Left renal pelvis (tissue), 4 donors: ENCODE data around the gene SDK1. TPM values are rescaled to one million over a fixed set of nuclear protein-coding genes. Genes with fewer than 3 reads are reported as not detected.

ENCODE experiments used
- DNase-seq, 4 donors: peaks; one replicate each; pipeline ENCODE4 v3.0.0-alpha.2; 2013; ENCODE audit warnings: low read depth in 4 of 4, low spot score in 3 of 4
- polyA plus RNA-seq, 4 donors: library from polyadenylated mRNA; unstranded; fragments of 120-200 nt; gene quantifications; one replicate each; pipeline ENCODE4 v1.2.1, GENCODE V29; 2013; ENCODE audit not compliant: insufficient read length in 4 of 4

SDK1 gene
- polyA plus RNA-seq, 4 donors, result 4.0 to 8.4 (median 6.3) TPM

DNA sequence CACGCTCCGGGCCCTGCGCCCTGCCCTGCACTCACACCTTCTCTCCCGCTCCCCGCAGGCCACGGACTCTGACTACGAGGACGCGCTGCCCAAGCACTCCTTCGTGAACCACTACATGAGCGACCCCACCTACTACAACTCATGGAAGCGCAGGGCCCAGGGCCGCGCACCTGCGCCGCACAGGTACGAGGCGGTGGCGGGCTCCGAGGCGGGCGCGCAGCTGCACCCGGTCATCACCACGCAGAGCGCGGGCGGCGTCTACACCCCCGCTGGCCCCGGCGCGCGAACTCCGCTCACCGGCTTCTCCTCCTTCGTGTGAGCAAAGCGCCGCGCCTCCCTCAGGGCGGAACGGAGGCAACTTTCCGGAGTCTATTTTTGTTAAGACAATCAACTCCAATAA, 964.0 kb downstream of the SDK1 start:
- DNase-seq, result no peak

DNA sequence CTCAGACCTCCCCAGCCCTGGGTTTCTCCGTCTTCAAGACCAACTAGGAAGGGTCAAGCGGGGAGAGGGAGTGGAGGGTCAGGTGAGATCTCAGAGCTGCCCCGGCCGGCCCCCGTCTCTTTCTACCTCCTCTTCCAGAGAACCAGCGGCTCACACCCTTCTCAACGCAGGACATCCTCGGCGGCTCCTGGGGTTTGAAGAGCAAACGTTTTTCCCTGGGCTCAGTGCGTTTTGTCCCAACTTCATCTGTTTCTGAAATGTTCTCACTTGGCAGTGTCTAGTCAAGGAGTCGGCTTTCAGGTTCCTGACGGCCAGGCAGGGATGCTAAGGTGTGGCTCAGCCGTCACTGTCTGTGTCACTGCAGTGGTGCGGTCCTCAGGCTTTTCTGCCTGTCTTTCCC, 964.6 kb downstream of the SDK1 start:
- no peak for DNase-seq

DNA sequence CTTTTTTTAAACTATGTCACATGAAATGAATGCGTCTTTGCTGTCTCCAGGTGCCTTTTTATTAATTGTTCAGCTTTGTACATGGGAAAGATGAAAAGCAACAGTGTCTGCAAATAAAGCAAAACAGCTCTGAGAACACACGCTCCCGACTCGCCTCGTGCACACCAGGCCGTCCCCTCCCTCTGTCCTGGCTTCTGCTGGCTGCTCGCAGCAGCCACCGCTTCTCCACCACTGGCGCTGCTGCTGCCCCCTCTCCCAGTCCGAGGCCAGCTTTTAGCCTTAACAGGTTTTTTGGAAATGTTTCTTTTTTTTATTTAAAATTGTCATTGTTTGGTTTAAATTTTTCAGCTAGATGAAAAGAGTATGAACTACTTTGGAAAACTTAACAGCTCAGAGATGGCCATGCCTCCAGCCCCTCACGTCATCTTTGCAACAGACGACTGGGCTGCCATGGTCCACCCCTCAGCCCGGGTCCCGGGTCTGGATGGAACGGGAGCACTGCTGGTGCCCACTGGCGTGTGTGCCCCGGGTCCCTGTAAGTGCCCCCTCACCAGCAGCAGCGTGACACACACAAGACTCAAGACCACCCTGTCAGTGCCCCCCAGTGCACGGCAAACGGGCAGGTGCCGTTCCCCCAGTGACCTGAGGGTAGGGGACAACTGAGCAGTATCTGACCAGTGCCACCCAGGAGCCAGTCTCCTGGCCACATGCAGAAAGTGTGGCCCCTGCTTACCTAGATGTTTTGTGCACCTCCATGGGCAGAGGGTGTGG, 965.4 kb downstream of the SDK1 start:
- no peak for DNase-seq

- no peak for DNase-seq
Observed at GRCh38 chr7:4267341-4268039, 966.4 kb downstream of the SDK1 start.

- DNase-seq, result no peak
Observed at GRCh38 chr7:4268040-4268965, 967.3 kb downstream of the SDK1 start.

DNA sequence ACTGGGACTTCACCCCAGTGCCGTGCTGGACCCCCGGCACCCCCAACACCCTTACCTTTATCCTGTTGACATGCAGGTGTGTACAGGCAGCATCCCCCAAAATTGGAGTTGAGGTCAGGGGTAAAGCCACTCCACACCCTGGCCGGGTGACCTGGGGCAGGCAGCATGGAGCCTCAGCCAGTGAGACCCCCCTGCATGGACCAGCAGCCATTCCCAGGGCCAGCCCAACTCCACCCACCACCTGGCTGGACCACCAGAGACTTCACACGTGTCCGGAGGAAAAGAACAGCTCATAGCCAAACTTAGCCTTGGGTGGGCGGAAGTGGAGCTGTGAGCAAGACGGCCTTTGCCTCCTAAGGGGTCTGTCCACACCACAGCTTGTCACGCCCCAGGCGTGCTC, 968.0 kb downstream of the SDK1 start:
- no peak for DNase-seq

DNA sequence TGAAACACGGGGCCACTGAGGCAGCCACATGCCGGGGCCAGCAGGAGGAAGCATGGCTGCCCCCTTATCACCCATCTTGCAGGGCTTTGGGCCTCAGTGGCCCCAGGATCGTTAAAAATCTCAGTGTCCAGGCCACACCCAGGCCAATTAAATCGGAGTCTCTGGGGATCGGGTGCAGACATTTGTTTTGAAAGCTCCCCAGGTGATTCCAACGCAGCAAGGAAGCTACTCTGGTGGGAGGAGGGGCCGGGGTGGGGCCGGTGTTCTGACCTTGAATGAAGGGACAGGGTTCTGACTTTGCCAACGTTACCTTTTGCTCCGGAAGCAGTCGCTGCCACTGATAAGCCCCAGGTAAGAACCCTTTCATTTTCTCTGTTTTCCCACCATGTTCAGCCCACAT, 968.7 kb downstream of the SDK1 start:
- DNase-seq, result no peak

DNA sequence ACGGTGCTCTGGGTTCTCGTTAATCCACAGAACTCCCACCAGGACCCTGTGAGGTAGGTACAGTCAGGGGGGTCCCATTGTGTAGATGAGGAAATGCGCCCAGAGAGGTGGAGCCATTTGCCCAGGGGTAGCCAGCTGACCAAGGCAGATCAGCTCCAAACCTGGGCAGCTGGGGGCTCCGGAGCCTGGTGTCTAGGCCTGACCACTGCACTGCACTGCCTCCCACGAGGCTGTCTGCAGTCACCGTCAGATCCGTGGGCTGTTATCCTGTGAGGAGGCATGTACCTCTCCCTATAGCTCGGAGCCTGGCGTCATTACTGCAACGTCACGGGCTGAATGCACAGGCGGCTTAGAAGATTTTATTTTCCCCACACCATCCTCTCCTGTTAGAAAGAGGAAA, 969.2 kb downstream of the SDK1 start:
- DNase-seq, result no peak

GRCh38 chr7:4270941-4271715, 970.1 kb downstream of the SDK1 start:
- DNase-seq, result no peak

DNA sequence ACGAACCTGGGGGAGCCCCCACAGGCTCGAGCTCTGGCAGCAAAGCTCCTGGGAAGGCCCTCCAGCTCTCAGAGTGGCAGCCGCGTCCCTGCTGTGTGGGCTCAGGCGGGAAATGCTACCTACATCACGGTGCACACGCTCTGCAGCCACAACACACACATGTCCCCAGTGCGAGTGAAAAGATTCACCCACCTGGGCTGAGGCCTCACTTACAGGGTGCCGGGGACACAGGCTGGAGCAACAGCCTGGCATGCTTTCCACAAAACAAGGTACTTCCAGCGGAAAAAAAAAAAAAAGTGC, 970.6 kb downstream of the SDK1 start:
- no peak for DNase-seq

GRCh38 chr7:4272141-4272540, 971.1 kb downstream of the SDK1 start:
- no peak for DNase-seq

DNA sequence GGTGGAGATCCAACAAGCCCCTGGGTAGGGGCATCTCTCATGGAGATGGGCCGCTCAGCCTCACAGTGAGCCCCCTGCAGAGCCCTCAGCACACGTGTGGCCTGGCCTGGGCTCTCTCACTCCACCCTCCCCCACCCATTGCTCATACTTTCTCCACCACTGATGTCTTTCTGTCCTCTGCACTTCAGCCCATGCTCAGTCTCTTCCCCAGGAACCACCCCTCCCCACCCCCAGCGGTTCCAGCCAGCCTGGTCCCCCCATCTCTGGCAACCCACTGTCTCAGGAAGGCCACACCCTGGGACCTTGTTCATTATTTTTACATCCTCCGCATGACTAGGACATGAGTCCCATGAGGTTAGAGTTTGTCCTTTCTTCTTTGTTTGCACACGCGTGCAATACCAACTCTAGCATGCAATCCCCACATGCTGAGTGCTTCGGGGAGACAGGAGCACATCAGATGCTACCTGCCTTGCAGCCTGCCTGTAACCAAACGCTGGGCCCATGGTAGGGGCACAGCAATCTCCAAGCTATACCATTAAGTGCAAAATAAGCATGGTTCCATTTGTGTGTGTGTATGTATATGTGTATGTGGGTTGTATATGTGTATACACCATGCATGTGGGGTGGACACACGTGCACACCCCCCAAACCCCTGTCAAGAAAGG, 972.6 kb downstream of the SDK1 start:
- no peak for DNase-seq

DNA sequence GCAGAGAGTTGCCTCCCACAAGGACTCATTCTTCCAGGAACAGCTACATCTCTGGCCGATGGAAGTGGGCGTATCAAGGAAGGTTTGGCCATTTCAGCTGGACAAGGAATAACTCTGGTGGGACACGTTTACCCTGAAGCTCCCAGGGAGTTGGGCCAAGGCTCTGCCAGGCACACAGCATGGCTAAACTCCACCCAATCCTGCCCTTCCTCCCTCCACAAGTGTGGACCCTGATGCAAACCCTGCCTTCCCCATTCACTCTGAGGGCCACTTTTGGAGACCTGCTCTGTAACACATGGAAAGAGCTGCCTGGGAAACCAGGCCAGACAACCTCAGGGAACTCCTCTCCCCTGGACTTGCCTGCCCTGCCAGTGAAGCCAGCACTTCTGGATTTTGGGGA, 973.2 kb downstream of the SDK1 start:
- DNase-seq, result no peak

DNA sequence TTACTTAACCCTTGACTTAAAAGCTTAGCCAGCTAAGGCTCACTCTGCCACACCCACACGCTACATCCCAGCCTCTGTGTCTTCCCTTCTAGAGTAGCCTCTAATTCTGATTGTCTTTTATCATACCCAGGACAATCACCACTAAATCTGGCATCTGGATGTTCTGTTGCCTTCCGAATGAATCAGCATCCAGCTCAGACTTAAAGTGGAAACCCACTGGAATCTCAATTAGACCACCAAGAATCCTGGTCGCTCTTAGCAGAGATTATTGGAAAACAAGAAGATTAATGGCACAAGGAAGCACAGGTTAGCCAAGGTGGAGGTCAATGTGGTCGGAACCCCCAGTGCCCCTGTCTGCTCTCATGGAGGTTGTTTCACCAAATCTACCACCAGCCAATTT, 976.9 kb downstream of the SDK1 start:
- no peak for DNase-seq

GRCh38 chr7:4279216-4279615, 978.2 kb downstream of the SDK1 start:
- no peak for DNase-seq

- DNase-seq, result no peak
Observed at GRCh38 chr7:4281231-4281993, 980.4 kb downstream of the SDK1 start.

- no peak for DNase-seq
Observed at GRCh38 chr7:4282434-4283223, 981.6 kb downstream of the SDK1 start.

GRCh38 chr7:4286351-4286750, 985.3 kb downstream of the SDK1 start:
- no peak for DNase-seq
